Mononuclear cell (primary cell): ENCODE measurements around the gene PRPS1. TPM values are rescaled to one million over a fixed set of nuclear protein-coding genes. Genes with fewer than 3 reads are reported as not detected.
"Not testable (repeated sequence)": the region's sequence is repeated elsewhere in the genome, so short reads cannot be mapped to it uniquely, and the experiment has no call there.

Source experiments
- H3K27me3 ChIP-seq: 2 replicates; pipeline ENCODE4 v1.6.0; 2011; ENCODE audit warnings: low read length, control low read depth; ENCODE audit not compliant: insufficient read depth
- H3K4me1 ChIP-seq: 2 replicates; pipeline ENCODE4 v1.5.1; 2011; ENCODE audit warnings: mild to moderate bottlenecking, low read length, control low read depth; ENCODE audit not compliant: insufficient read depth
- H3K4me3 ChIP-seq: 2 replicates; pipeline ENCODE4 v1.5.1; 2011; ENCODE audit warnings: mild to moderate bottlenecking, low read length, moderate library complexity
- H3K9me3 ChIP-seq: 2 replicates; pipeline ENCODE4 v1.5.1; 2011; ENCODE audit warnings: low read depth, mild to moderate bottlenecking, control low read depth, low read length
- total RNA-seq: library from RNA; depleted of rRNA; stranded (reverse); fragments of >200 nt; gene quantifications from one replicate; pipeline ENCODE4 v1.2.3, GENCODE V29; 2012

PRPS1 gene
- 44.0 TPM for total RNA-seq

GRCh38 chrX:107627838-107628661, at the start of gene PRPS1:
Gene PRPS1 (plus strand): TSS chrX:107628510. CDS start chrX:107628629, 119 bp downstream.
- Histone ChIP-seq H3K9me3 (no peaks in the 10 kb centered on the region), H3K4me1 (peaks cover 8% of the 10 kb centered on the region), H3K27me3 (no peaks in the 10 kb centered on the region), H3K4me3 (peak within 1 kb of the TSS; percentile 55)

- no peaks in the 10 kb centered on the region for H3K9me3 ChIP-seq
- no peaks in the 10 kb centered on the region for H3K27me3 ChIP-seq
- no peaks in the 10 kb centered on the region for H3K4me1 ChIP-seq
- no peak overlapping the region for H3K4me3 ChIP-seq
Observed at GRCh38 chrX:107579956-107580355, 48.4 kb upstream of the PRPS1 start.

- Histone ChIP-seq H3K4me3 (no peak overlapping the region), H3K9me3 (no peaks in the 10 kb centered on the region), H3K27me3 (no peaks in the 10 kb centered on the region), H3K4me1 (no peaks in the 10 kb centered on the region)
Observed at GRCh38 chrX:107581923-107582322, 46.4 kb upstream of the PRPS1 start.

GRCh38 chrX:107589243-107589642, 39.1 kb upstream of the PRPS1 start:
- H3K9me3 ChIP-seq, result no peaks in the 10 kb centered on the region
- H3K27me3 ChIP-seq, result no peaks in the 10 kb centered on the region
- no peaks in the 10 kb centered on the region for H3K4me1 ChIP-seq
- H3K4me3 ChIP-seq, result no peak overlapping the region

GRCh38 chrX:107596651-107597050, 31.7 kb upstream of the PRPS1 start:
- H3K27me3 ChIP-seq, result no peaks in the 10 kb centered on the region
- no peak overlapping the region for H3K4me3 ChIP-seq
- H3K9me3 ChIP-seq, result no peaks in the 10 kb centered on the region
- H3K4me1 ChIP-seq, result no peaks in the 10 kb centered on the region

- no peaks in the 10 kb centered on the region for H3K27me3 ChIP-seq
- no peaks in the 10 kb centered on the region for H3K9me3 ChIP-seq
- H3K4me3 ChIP-seq, result no peak overlapping the region
Observed at GRCh38 chrX:107597264-107597663, 31.0 kb upstream of the PRPS1 start.

GRCh38 chrX:107597791-107598190, 30.5 kb upstream of the PRPS1 start:
- H3K9me3 ChIP-seq, result no peaks in the 10 kb centered on the region
- H3K4me3 ChIP-seq, result no peak overlapping the region
- no peaks in the 10 kb centered on the region for H3K27me3 ChIP-seq
- no peaks in the 10 kb centered on the region for H3K4me1 ChIP-seq

More at GRCh38 chrX:107597264-107597663, 31.0 kb upstream of the PRPS1 start:
- H3K4me1 ChIP-seq, result no peaks in the 10 kb centered on the region

GRCh38 chrX:107599450-107599861, 28.9 kb upstream of the PRPS1 start:
- no peak overlapping the region for H3K4me3 ChIP-seq
- no peaks in the 10 kb centered on the region for H3K4me1 ChIP-seq
- H3K27me3 ChIP-seq, result no peaks in the 10 kb centered on the region
- H3K9me3 ChIP-seq, result no peaks in the 10 kb centered on the region

- H3K4me1 ChIP-seq, result no peaks in the 10 kb centered on the region
- no peaks in the 10 kb centered on the region for H3K9me3 ChIP-seq
- H3K4me3 ChIP-seq, result no peak overlapping the region
Observed at GRCh38 chrX:107600366-107600765, 27.9 kb upstream of the PRPS1 start.

GRCh38 chrX:107601326-107601725, 27.0 kb upstream of the PRPS1 start:
- no peaks in the 10 kb centered on the region for H3K27me3 ChIP-seq

More at GRCh38 chrX:107600366-107600765, 27.9 kb upstream of the PRPS1 start:
- H3K27me3 ChIP-seq, result no peaks in the 10 kb centered on the region

GRCh38 chrX:107601759-107602158, 26.6 kb upstream of the PRPS1 start:
- no peaks in the 10 kb centered on the region for H3K4me1 ChIP-seq
- H3K27me3 ChIP-seq, result no peaks in the 10 kb centered on the region
- no peaks in the 10 kb centered on the region for H3K9me3 ChIP-seq
- H3K4me3 ChIP-seq, result no peak overlapping the region

More at GRCh38 chrX:107601326-107601725, 27.0 kb upstream of the PRPS1 start:
- Histone ChIP-seq H3K4me1 (no peaks in the 10 kb centered on the region), H3K9me3 (no peaks in the 10 kb centered on the region), H3K4me3 (no peak overlapping the region)

- Histone ChIP-seq H3K4me1 (no peaks in the 10 kb centered on the region), H3K9me3 (no peaks in the 10 kb centered on the region), H3K4me3 (no peak overlapping the region), H3K27me3 (no peaks in the 10 kb centered on the region)
Observed at GRCh38 chrX:107602694-107603239, 25.5 kb upstream of the PRPS1 start.

- no peak overlapping the region for H3K4me3 ChIP-seq
- H3K27me3 ChIP-seq, result no peaks in the 10 kb centered on the region
- H3K4me1 ChIP-seq, result no peaks in the 10 kb centered on the region
- no peaks in the 10 kb centered on the region for H3K9me3 ChIP-seq
Observed at GRCh38 chrX:107603429-107604159, 24.7 kb upstream of the PRPS1 start.

GRCh38 chrX:107609061-107609460, 19.2 kb upstream of the PRPS1 start:
- not testable (repeated sequence) for H3K27me3 ChIP-seq, H3K9me3 ChIP-seq, H3K4me3 ChIP-seq, H3K4me1 ChIP-seq

- Histone ChIP-seq H3K4me1 (no peaks in the 10 kb centered on the region), H3K27me3 (no peaks in the 10 kb centered on the region), H3K9me3 (no peaks in the 10 kb centered on the region), H3K4me3 (no peak overlapping the region)
Observed at GRCh38 chrX:107610667-107611066, 17.6 kb upstream of the PRPS1 start.
